GM12891 (cell line): ENCODE results near the gene STIMATE.

Experiments used
- PAX5 ChIP-seq: IDR thresholded peaks from 2 replicates; pipeline ENCODE4 v1.6.1; 2011; ENCODE audit warnings: low read length, moderate library complexity, mild to moderate bottlenecking; ENCODE audit not compliant: insufficient read depth, severe bottlenecking
- POLR2AphosphoS5 ChIP-seq: IDR thresholded peaks from 2 replicates; pipeline ENCODE4 v1.6.1; 2011; ENCODE audit warnings: low read depth, low read length, control low read depth
- SPI1 ChIP-seq: IDR thresholded peaks from 2 replicates; pipeline ENCODE4 v1.6.1; 2011; ENCODE audit warnings: low read depth, low read length, control low read depth

- TF ChIP-seq POLR2AphosphoS5 = no peak
- no peak for TF ChIP-seq PAX5
- no peak for TF ChIP-seq SPI1
Measured at GRCh38 chr3:52791366-52791765, 106.0 kb downstream of the STIMATE start.
